Measurements from ENCODE around the gene AKAP1.

DNA sequence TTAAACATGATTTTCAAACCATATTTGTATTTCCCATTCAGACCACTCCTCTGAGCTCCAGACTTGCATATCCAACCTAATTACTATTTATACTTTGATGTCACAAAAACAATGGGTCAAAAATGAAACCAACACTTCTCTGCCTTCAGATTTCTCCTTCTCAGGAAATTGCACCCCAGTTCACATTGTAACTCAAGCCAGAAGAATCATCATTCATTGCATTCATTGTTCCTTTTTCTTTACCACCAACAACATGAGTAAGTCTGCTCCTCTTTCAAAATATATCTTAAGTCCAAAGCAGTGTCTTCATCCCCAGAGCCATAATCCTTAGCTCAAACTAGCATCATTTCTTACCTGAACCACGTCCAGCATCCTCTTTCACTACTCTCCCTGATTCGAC, 2.6 kb upstream of the AKAP1 start:
- TF ChIP-seq FOXK2 (IDR thresholded peaks at IDR 0.05) (no peak), HDGF (IDR thresholded peaks at IDR 0.05; ENCODE audit: borderline replicate concordance) (no peak)

Measured in HEK293T (cell line).